A549 (cell line): Measurements from ENCODE around the gene NAA38.

Source experiments
- CTCF ChIP-seq: fragments of >200 bp; sonication (Bioruptor Twin); formaldehyde crosslinking; IDR thresholded peaks from 3 replicates; pipeline ENCODE4 v1.5.1; 2016
- ESRRA ChIP-seq: fragments of 150-350 bp; IDR thresholded peaks from 2 replicates; pipeline ENCODE4 v1.6.1; 2014; ENCODE audit warnings: mild to moderate bottlenecking, low read length, borderline replicate concordance
- JUN ChIP-seq, 2 experiments: fragments of >200 bp; sonication (Bioruptor Twin); formaldehyde crosslinking; IDR thresholded peaks; 2 replicates in 1 of 2; 3 replicates in 1 of 2; pipeline ENCODE4 v1.6.1; 2016 to 2017
- POLR2A ChIP-seq: IDR thresholded peaks from 2 replicates; pipeline ENCODE4 v1.6.1; 2012; ENCODE audit warnings: mild to moderate bottlenecking, low read length
- RAD21 ChIP-seq, 2 experiments: fragments of >200 bp in 1 of 2; sonication (Bioruptor Twin) in 1 of 2; formaldehyde crosslinking in 1 of 2; IDR thresholded peaks in 1 of 2; conservative IDR thresholded peaks in 1 of 2; 2 replicates in 1 of 2; 3 replicates in 1 of 2; pipeline ENCODE4 v1.6.1; 2012 to 2018; ENCODE audit warnings: inconsistent platforms in 1 of 2
- REST ChIP-seq: fragments of 200-600 bp; sonication (generic); IDR thresholded peaks from 2 replicates; pipeline ENCODE4 v1.6.1; 2016; ENCODE audit warnings: antibody characterized with exemption, mild to moderate bottlenecking, moderate library complexity
- TP53 ChIP-seq: fragments of 250-450 bp; sonication (Bioruptor Pico); IDR thresholded peaks from 2 replicates; pipeline ENCODE4 v1.5.0; 2021; ENCODE audit warnings: mild to moderate bottlenecking, moderate library complexity
- ZNF302 ChIP-seq: fragments of 250-450 bp; sonication (Bioruptor Pico); IDR thresholded peaks from 2 replicates; pipeline ENCODE4 v1.9.0; 2021; ENCODE audit warnings: inconsistent platforms, mild to moderate bottlenecking, moderate library complexity

GRCh38 chr17:7854078-7854777, 3.1 kb downstream of the NAA38 start:
- no peak for TF ChIP-seq CTCF
- no peak for TF ChIP-seq POLR2A
- TF ChIP-seq RAD21 (conservative IDR thresholded peaks at IDR 0.05 in 1 of 2, IDR thresholded peaks at IDR 0.05 in 1 of 2) = no peak
- TF ChIP-seq TP53 (CRISPR knock-in tag) = no peak
- TF ChIP-seq JUN (IDR thresholded peaks at IDR 0.05) = no peak
- no peak for TF ChIP-seq ESRRA
- no peak for TF ChIP-seq ZNF302 (CRISPR knock-in tag)
- TF ChIP-seq REST = no peak
